PC-3 (cell line): ENCODE measurements around the gene ORAI2. TPM values are rescaled to one million over a fixed set of nuclear protein-coding genes. Genes with fewer than 3 reads are reported as not detected.

ENCODE experiments used
- ATAC-seq: fragments of 200-7000 bp; cut with Tn5 transposase; 2 replicates; pipeline ENCODE4 v1.9.1; 2020; ENCODE audit warnings: mild to moderate bottlenecking, moderate library complexity
- BruUV-seq: library from RNA; stranded (reverse); fragments of 400-500 nt; replicated peaks from 2 replicates; lab custom pipeline; 2021; lab: Mats Ljungman, UMichigan
- CTCF ChIA-PET: fragments of 300-600 bp; sonication (Branson Sonifier 250); formaldehyde crosslinking; loops from one replicate; lab custom pipeline; 2022; ENCODE audit warnings: antibody characterized with exemption; lab: Charles Lee
- POLR2A ChIA-PET: fragments of 300-600 bp; sonication (Branson Sonifier 250); formaldehyde crosslinking; loops from one replicate; lab custom pipeline; 2022; ENCODE audit warnings: antibody characterized with exemption; ENCODE audit not compliant: unreplicated experiment; lab: Charles Lee
- DNase-seq: peaks from one replicate; pipeline ENCODE4 v3.0.0-alpha.2; 2015
- H2AFZ ChIP-seq: fragments of 300-600 bp; sonication (generic); 2 replicates; pipeline ENCODE4 v1.6.0; 2016; ENCODE audit warnings: antibody characterized with exemption, low read length
- H3F3A ChIP-seq: fragments of 300-600 bp; sonication (generic); one replicate; pipeline ENCODE4 v1.6.0; 2017; ENCODE audit warnings: antibody characterized with exemption, low read length, control low read depth, mild to moderate bottlenecking; ENCODE audit not compliant: unreplicated experiment
- H3K27ac ChIP-seq: fragments of 300-600 bp; sonication (generic); 2 replicates; pipeline ENCODE4 v1.5.1; 2016; ENCODE audit warnings: mild to moderate bottlenecking, low read length
- H3K27me3 ChIP-seq: fragments of 300-600 bp; sonication (generic); 2 replicates; pipeline ENCODE4 v1.6.1; 2016; ENCODE audit warnings: low read length, mixed read lengths
- H3K36me3 ChIP-seq: fragments of 300-600 bp; sonication (generic); 2 replicates; pipeline ENCODE4 v1.6.1; 2016; ENCODE audit warnings: low read depth, mixed run types, low read length, mixed read lengths
- H3K4me1 ChIP-seq: fragments of 300-600 bp; sonication (generic); 2 replicates; pipeline ENCODE4 v1.5.1; 2016; ENCODE audit warnings: low read length; ENCODE audit not compliant: insufficient read depth
- H3K4me2 ChIP-seq: fragments of 300-600 bp; sonication (generic); 2 replicates; pipeline ENCODE4 v1.6.0; 2016; ENCODE audit warnings: low read length
- H3K4me3 ChIP-seq: fragments of 300-600 bp; sonication (generic); 2 replicates; pipeline ENCODE4 v1.5.1; 2016; ENCODE audit warnings: mild to moderate bottlenecking, low read length, mixed read lengths
- H3K79me2 ChIP-seq: fragments of 300-600 bp; sonication (generic); 2 replicates; pipeline ENCODE4 v1.6.1; 2017; ENCODE audit warnings: low read length, mixed read lengths
- H3K9ac ChIP-seq: fragments of 300-600 bp; sonication (generic); 2 replicates; pipeline ENCODE4 v1.6.0; 2016; ENCODE audit warnings: mild to moderate bottlenecking, low read length
- H3K9me2 ChIP-seq: fragments of 300-600 bp; sonication (generic); replicated peaks from 2 replicates; pipeline ENCODE4 v1.6.1; 2016; ENCODE audit warnings: mixed run types, low read length, mixed read lengths
- H3K9me3 ChIP-seq: fragments of 300-600 bp; sonication (generic); 2 replicates; pipeline ENCODE4 v1.6.1; 2016; ENCODE audit warnings: low read length, mixed read lengths
- H4K20me1 ChIP-seq: fragments of 300-600 bp; sonication (generic); 2 replicates; pipeline ENCODE4 v1.6.1; 2016; ENCODE audit warnings: low read length, mixed read lengths
- EZH2 ChIP-seq: fragments of 300-600 bp; sonication (generic); IDR thresholded peaks from one replicate; pipeline ENCODE4 v1.6.1; 2017; ENCODE audit warnings: antibody characterized with exemption, mild to moderate bottlenecking, low read length; ENCODE audit not compliant: unreplicated experiment
- EZH2phosphoT487 ChIP-seq: fragments of 300-600 bp; sonication (generic); IDR thresholded peaks from 2 replicates; pipeline ENCODE4 v1.6.1; 2018; ENCODE audit warnings: mild to moderate bottlenecking, antibody characterized with exemption, low read length, borderline replicate concordance
- intact Hi-C: fragments of 100-400 bp; cut with micrococcal nuclease; formaldehyde crosslinking; loops from 2 replicates; pipeline ENCODE4 v1.9.0; 2023
- total RNA-seq: library from RNA; depleted of rRNA; stranded (reverse); fragments of >200 nt; gene quantifications from 2 replicates; pipeline ENCODE4 v1.2.3, GENCODE V29; 2014
- TF ChIP-seq, protein P1 (sequence below): fragments of 300-600 bp; sonication (generic); conservative IDR thresholded peaks from 2 replicates; pipeline ENCODE4 v1.5.1; 2017; ENCODE audit warnings: antibody characterized with exemption, low read depth, mild to moderate bottlenecking, low read length

Gene ORAI2
- total RNA-seq, 1 experiment from 2014 or later: 20.8 TPM

DNA sequence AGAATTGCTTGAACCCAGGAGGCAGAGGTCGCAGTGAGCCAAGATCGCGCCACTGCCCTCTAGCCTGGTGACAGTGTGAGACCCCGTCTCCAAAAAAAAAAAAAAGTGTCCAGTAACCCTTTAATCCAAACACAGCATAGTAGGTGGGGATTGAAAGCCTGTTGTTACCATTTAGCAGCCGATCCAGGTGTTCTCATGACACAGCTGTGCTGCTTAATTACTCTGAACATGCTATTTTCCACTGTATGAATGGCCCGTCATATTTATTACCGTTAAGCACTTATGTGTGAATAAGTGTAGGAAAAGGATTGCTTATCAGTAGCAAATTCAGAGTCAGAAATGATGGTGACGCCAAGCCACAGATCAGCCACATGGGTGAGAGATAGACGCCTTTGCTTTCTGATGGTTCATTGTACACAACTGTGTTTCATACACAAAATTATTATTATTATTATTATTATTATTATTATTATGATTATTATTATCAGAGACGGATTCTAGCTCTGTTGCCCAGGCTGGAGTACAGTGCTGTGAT is 11.6 kb upstream of the ORAI2 start:
- H3K36me3 ChIP-seq: peaks cover 16% of the 10 kb centered on the region; the same call in 1 of the 2 replicates
- H3K4me3 ChIP-seq: no peak overlapping the region
- H3K9me3 ChIP-seq: no peaks in the 10 kb centered on the region
- H3F3A ChIP-seq: no peaks in the 10 kb centered on the region
- H3K27me3 ChIP-seq: no peaks in the 10 kb centered on the region
- H4K20me1 ChIP-seq: no peaks in the 10 kb centered on the region
- no TSS peak for BruUV-seq
- no peak overlapping the region for H3K4me2 ChIP-seq
- no peaks in the 10 kb centered on the region for H3K79me2 ChIP-seq
- intact Hi-C loops: no loop called here
- H3K4me1 ChIP-seq: no peaks in the 10 kb centered on the region
- no peak overlapping the region for H2AFZ ChIP-seq
- ATAC-seq (no peak), DNase-seq (no peak)
- no peak overlapping the region for H3K9ac ChIP-seq
- H3K9me2 ChIP-seq: no peaks in the 10 kb centered on the region
- ChIA-PET POLR2A (no interaction called here), CTCF (no interaction called here)
- no peak for TF ChIP-seq EZH2phosphoT487
- TF ChIP-seq EZH2: no peak
- TF ChIP-seq, protein P1, sequence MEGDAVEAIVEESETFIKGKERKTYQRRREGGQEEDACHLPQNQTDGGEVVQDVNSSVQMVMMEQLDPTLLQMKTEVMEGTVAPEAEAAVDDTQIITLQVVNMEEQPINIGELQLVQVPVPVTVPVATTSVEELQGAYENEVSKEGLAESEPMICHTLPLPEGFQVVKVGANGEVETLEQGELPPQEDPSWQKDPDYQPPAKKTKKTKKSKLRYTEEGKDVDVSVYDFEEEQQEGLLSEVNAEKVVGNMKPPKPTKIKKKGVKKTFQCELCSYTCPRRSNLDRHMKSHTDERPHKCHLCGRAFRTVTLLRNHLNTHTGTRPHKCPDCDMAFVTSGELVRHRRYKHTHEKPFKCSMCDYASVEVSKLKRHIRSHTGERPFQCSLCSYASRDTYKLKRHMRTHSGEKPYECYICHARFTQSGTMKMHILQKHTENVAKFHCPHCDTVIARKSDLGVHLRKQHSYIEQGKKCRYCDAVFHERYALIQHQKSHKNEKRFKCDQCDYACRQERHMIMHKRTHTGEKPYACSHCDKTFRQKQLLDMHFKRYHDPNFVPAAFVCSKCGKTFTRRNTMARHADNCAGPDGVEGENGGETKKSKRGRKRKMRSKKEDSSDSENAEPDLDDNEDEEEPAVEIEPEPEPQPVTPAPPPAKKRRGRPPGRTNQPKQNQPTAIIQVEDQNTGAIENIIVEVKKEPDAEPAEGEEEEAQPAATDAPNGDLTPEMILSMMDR: no peak
- H3K27ac ChIP-seq: no peak overlapping the region

- ChIA-PET POLR2A (no interaction called here), CTCF (no interaction called here)
Observed at GRCh38 chr7:102424129-102424551, 9.2 kb upstream of the ORAI2 start.

GRCh38 chr7:102424787-102425218 is 8.6 kb upstream of the ORAI2 start:
- BruUV-seq: no TSS peak

More at GRCh38 chr7:102424129-102424551, 9.2 kb upstream of the ORAI2 start:
- no peaks in the 10 kb centered on the region for H3K27me3 ChIP-seq
- H3K4me2 ChIP-seq: no peak overlapping the region
- H3K9me3 ChIP-seq: no peaks in the 10 kb centered on the region
- H3F3A ChIP-seq: no peaks in the 10 kb centered on the region
- H4K20me1 ChIP-seq: no peaks in the 10 kb centered on the region
- no peak overlapping the region for H3K4me3 ChIP-seq
- ATAC-seq (no peak), DNase-seq (no peak)
- no peak overlapping the region for H3K9ac ChIP-seq
- no peak for TF ChIP-seq EZH2phosphoT487
- TF ChIP-seq EZH2: no peak
- TF ChIP-seq, protein P1: no peak
- peaks cover 10% of the 10 kb centered on the region; the same call in 1 of the 2 replicates for H3K36me3 ChIP-seq
- no peak overlapping the region for H2AFZ ChIP-seq
- H3K4me1 ChIP-seq: no peaks in the 10 kb centered on the region
- intact Hi-C loops: no loop called here
- no peaks in the 10 kb centered on the region for H3K79me2 ChIP-seq
- H3K9me2 ChIP-seq: no peaks in the 10 kb centered on the region
- H3K27ac ChIP-seq: no peak overlapping the region
- no TSS peak for BruUV-seq

More at GRCh38 chr7:102424787-102425218, 8.6 kb upstream of the ORAI2 start:
- POLR2A ChIA-PET: no interaction called here
- H3K4me1 ChIP-seq: no peaks in the 10 kb centered on the region
- no peak overlapping the region for H3K9ac ChIP-seq
- no peaks in the 10 kb centered on the region for H4K20me1 ChIP-seq
- H3K27me3 ChIP-seq: no peaks in the 10 kb centered on the region
- H3K4me3 ChIP-seq: no peak overlapping the region
- no peaks in the 10 kb centered on the region for H3K9me3 ChIP-seq
- no peak for DNase-seq
- no peak overlapping the region for H3K4me2 ChIP-seq
- no peak overlapping the region for H3K27ac ChIP-seq
- H3F3A ChIP-seq: no peaks in the 10 kb centered on the region
- no peak for ATAC-seq
- CTCF ChIA-PET: no interaction called here
- H3K79me2 ChIP-seq: no peaks in the 10 kb centered on the region
- H3K36me3 ChIP-seq: peaks cover 10% of the 10 kb centered on the region; the same call in 1 of the 2 replicates
- TF ChIP-seq EZH2 (no peak), EZH2phosphoT487 (no peak)
- TF ChIP-seq, protein P1: no peak
- intact Hi-C loops: no loop called here
- no peak overlapping the region for H2AFZ ChIP-seq
- no peaks in the 10 kb centered on the region for H3K9me2 ChIP-seq
